GM19463 (cell line): ENCODE measurements around the gene COL1A1.
A peak's percentile ranks its signal among the peaks of the same experiment; 100 is the strongest.

Experiments
- ATAC-seq: cut with Tn5 transposase; IDR thresholded peaks from one replicate; pipeline ENCODE4 v1.9.1; 2021; ENCODE audit warnings: mild to moderate bottlenecking, moderate library complexity; ENCODE audit not compliant: unreplicated experiment

Gene COL1A1

DNA sequence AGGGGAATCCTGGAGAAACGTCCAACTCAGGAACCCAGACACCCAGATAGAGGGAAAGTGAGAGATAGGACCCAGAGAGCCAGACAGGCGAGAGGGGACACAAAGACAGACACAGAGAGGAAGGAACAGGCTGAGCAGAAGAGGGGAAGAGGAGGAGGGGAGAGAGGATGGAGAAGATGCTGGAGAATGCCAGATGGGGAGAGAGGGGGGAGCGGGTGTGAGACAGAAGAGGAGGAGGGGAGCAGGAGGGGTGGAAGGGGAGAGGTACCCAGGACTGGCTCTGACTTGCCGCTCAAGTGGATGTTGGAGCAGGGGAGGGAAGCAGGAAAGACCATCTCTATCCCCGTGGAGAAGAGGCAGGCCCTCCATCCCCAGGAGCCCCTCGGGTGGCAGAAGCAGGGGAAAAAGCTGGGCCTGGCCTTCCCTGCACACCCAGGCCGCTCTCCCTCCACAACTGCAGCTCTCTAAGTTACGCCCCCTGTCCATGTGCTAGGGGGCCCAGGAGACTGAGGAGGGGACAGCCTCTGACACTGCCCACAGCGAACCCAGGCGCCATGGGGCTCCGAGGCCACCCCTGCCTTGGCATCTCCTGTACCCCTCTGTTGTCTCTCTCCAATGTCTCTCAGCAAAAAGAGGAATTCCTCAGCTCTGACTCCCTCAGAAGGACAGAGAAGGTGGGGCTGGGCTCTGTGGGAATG lies 55.8 kb downstream of the COL1A1 start:
- no peak for ATAC-seq

DNA sequence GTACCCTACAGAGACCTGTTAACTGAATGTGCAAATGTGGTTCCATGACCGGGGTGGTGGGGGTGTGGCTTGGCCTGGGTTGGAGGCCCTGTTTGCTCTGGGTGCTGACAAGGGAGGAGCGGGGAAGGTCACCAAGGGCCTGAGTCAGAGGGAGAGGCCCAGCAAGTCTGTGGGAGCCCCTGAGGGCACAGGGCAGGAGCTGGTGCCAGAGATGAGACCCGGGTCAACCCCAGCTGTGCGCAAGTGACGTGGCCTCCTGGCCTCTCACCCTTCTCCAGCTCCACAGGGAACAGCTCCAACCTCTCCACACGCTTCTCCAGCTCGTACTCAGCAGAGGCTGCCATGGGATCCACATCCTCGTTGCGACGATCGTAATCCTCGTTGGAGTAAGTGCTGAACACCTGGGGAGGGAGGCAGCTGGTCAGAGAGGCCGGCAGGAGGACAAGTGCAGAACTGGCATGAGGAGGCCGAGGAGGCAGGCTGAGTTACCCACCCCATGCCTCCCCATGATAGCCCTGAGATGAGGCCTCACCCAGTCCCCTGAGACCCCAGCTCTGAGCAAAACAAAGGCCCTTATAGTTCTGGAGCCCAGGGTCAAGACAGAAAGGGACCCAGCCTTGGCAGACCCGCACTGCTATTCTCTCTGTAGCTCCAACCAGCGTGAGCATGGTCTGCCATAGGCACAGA lies 56.4 kb downstream of the COL1A1 start:
- ATAC-seq, result no peak

DNA sequence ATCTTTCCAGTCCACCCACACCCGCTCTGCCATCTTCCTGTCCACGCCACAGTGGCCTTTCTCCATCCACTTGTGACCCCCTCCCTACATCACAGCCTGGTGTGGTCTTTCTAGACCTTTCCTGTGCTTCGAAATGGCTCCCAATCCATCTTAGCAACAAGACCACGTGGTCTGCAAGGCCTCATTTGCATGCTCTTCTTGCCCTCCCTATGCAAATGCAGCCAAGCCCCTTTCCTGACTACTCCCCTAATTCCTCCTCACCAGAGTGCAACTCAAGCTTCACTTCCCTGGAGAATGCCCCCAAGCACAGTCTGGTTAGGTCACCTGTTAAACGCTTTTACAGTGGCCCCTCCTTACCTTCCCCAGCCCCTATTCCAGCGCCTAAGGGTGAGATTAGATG lies 57.1 kb downstream of the COL1A1 start:
- no peak for ATAC-seq

DNA sequence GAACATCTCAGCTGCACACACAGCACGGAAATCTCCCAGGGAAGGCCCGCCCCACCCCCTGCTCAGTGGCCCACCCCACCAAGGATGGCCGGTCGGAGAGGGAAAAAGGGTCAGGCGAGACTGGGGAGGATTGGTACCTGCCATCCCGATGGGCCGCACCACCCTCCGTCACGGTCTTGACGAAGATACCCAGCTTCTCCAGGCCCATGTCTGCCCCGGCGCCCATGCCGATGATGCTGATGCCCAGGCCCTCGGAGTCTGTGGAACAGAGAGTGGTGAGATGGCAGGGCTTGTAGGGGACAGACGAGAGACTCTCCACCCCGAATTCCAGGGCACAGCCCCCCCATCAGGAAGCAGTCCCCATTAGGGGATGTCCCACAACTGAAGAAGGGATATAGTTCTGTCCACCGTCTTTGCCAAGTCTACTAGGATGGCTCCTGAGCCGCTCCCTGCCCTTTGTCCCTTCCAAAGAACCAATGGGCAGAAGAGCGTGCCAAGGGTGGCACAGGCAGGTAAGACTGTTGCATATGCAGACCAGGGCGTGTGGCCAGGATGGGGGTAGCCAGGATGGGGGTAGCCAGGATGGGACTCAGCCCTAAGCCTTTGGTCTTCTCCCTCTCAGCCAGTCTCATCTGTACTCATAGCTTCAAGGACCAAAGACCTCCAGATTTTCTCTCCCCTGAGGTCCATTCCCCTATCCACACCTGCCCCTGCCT lies 57.8 kb downstream of the COL1A1 start:
- no peak for ATAC-seq

- no peak for ATAC-seq
Observed at GRCh38 chr17:50141745-50142110, 59.7 kb downstream of the COL1A1 start.

GRCh38 chr17:50141026-50141744 lies 60.2 kb downstream of the COL1A1 start:
- ATAC-seq, result no peak

- peak; percentile 57 for ATAC-seq
Observed at GRCh38 chr17:50139950-50140885, 61.2 kb downstream of the COL1A1 start.

- no peak for ATAC-seq
Observed at GRCh38 chr17:50139185-50139783, 62.1 kb downstream of the COL1A1 start.

DNA sequence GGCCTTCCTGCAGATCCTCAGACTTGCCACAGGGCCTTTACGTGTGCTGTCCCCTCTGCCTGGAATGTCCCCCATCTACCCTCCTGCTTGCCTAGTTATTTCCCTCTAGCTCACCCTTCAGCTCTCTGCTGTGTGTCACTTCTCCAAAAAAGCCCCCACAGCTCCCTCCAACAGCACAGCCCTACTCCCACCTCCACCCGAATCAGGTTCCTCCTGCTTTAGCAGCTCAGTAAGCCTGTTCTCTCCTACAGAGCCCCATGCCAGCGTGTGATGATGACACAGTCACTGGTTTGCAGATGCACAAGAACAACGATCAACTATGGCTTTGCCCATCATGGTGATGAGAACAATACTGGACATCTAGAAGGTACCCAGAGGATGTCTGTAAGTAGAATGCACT lies 64.4 kb downstream of the COL1A1 start:
- ATAC-seq, result no peak

DNA sequence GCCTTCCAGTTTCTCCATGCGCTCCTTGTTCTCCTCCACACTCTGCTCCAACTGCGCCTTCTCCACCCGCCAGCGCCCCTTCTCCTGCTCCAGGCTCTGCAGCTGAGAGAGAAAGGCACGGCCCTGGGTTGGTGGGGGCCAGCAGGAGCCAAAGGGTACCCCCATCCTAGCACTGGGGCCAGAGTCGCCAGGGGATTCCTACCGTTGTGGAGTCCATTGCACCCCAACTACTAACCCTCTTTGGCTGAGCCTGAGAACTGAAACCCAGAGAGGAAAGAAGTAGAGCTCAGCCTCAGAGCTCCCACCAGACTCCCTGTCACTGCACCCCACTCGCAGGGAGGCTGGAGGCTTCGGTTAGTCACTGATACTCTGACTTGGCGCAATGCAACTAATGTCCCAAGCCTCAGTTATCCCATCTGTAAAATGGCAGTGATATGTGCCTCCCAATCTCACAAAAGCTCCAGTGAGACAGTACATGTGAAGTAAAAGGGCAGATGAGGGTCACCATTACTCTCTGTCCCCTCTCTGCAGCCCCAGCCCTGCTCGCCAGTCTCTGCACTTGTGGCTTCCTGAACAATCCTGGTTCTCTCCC lies 65.2 kb downstream of the COL1A1 start:
- ATAC-seq, result no peak

DNA sequence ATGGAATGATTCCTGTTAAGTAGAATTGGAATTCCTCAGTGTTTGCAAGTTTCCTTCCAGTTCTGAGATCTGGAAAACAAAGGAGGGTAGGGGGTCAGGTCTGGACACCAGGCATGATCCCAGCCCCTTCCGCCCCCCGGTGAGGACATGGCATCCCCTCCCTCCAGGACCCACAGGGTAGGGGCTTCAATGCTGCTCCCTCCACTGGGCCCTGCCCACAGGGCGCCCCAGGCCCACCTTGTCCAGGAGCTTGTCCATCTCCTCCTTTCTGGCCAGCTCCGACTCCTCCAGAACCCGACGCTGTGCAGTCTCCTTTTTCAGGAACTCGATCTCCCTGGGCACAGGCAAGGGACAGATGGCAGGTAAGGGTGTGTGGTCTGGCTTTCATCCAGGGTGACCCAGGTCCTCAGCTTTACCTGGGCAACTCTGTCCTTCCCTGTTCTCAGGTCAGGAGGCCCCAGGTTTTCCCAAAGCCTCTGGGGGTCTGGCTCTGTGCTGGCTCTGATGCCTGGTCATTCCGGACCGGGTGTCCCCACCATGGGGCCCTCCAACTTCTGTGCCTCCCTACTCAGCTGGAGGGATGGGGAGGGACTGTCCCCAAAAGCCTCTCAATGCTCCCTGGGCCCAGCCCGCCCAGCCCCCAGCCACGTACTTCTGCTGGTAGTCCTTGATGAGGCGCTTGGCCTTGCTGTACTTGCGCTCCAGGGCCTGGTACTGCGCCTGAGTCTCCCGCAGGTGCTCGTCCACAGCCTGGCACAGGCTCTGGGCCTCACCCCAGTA lies 65.9 kb downstream of the COL1A1 start:
- no peak for ATAC-seq

DNA sequence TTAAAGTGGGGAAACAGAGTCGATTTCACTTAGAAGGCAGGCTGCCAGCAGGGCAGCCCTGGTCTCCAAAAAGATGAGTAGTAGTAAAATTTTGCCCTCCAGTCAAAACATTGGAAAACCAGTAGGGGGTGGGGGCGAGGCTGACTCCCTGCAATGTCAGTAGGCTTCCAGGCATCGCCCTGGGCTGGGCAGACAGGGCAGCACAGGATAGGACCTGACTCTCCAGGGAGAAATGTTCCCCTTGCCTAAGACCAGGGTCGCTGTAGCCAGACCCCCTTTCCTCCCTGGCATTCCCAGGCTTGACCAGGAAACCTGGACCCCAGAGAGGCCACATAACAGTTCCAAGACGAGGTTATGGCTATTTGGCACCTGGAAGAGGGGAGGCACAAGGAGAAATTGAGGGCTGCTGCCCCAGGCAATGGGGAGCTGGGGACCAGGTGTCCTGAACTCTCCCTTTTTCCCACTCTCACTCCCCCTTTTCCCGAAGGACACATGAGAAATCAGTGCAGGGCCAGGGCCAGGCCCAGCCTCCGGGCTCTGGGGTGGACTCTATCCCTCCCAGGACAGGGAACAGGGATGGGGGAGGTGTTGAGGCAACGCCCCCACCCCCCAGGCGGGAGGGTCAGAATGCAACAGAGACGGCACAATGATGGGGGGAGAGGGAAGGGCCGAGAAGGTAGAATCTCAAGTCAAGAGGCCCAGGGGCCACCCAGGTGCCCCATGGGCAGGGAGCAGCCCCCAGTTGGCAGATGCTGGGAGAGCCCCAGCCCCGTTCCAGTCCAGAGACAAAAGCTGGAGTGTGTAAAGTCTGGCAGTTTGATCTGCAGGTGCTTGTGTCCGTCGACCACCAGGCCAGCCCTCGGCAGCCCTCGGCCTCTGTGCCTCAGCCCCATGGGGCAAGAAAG lies 67.0 kb downstream of the COL1A1 start:
- no peak for ATAC-seq

DNA sequence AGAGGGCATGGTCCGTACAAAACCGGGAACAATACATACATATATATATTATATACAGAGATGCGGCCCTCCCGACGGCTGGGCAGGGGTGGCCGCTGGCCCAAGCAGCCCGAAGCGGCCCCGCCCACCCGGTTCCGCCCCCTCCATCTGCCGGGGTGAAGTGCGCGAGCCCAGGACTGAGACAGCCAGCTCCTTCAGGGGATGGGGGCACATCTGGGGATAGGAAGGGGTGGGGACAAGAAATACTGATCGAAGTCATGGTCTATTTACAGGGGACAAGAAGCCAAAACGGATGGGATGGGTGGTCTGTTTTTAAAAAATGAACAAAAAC lies 67.7 kb downstream of the COL1A1 start:
- ATAC-seq, result no peak
